Measurements from ENCODE around the gene CAPG.

The CAPG gene

DNA sequence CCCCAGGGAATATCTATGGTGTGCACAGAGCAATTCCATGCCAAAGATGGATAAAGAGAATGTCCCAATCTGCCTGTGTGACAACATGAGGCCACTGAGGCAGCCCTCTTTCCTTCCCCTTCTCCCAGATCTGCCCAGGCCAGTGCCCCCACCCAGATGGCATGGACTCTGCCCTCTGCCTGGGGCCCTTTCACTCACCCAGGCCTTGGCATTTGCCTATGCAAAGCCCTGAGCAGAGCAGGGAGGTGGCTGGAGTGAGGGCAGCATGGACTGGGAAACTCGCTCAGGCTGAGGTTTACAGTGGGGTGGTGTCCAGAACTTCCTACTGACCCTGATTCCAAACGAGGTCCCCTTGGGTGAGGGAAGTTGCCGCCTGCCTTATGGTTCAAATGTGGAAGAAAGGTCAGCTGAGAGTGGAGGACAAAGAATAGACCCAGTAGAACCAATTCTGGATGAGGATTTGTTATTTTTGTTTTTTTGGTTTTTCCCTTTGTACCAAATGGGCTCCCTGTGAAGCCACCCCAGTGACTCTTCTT lies 17.2 kb upstream of the CAPG start:
- TF ChIP-seq CTCF (IDR thresholded peaks at IDR 0.05; ENCODE audit: extremely low read depth, missing control alignments) = no peak
- DNase-seq (ENCODE audit: low spot score) = no peak

GRCh38 chr2:85425588-85425987 lies 15.4 kb upstream of the CAPG start:
- DNase-seq (ENCODE audit: low spot score) = no peak
- no peak for TF ChIP-seq CTCF (IDR thresholded peaks at IDR 0.05; ENCODE audit: extremely low read depth, missing control alignments)

GRCh38 chr2:85423525-85423924 lies 13.4 kb upstream of the CAPG start:
- DNase-seq (ENCODE audit: low spot score) = no peak
- TF ChIP-seq CTCF (IDR thresholded peaks at IDR 0.05; ENCODE audit: extremely low read depth, missing control alignments) = no peak

GRCh38 chr2:85422072-85422457 lies 11.9 kb upstream of the CAPG start:
- TF ChIP-seq CTCF (IDR thresholded peaks at IDR 0.05; ENCODE audit: extremely low read depth, missing control alignments) = no peak
- DNase-seq (ENCODE audit: low spot score) = no peak

DNA sequence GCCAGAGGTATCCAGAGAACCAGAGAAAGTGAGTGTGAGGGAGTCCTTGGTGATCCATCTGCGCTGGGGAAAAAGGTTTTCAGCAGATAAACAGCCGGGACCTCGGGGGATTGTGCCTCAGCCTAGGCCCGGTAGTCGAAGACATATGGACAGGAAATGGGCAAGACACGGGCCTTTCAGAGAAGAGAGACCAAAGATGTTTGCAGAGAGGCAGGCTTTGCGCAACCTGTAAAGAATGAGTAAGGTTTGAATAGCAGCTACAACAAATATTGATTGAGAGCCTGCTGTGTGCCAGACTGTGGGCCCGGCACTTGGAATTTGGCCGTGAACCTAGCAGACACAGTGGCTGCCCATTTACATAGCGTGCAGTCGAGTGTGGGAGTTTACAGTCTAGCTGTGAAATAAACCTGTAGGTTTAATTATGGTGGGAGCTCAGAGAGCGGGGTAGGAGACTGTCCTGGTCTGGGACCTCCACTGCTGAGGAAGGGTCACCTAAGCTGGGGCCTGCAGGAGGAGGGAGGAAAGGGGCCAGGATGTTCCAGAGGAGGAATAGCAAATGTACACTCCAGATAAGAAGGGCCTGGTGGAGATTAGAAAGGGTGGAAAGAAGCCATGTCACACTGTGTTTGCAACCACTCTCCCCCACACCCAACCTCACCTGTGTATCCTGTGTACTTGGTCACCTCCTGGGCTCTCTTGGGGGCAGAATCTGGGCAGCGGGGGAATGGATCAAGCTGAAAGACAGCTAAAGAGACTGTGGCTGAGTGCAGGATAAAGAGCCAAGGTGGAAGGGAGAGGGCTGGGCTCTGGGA lies 11.3 kb upstream of the CAPG start:
- no peak for TF ChIP-seq CTCF (IDR thresholded peaks at IDR 0.05; ENCODE audit: extremely low read depth, missing control alignments)
- no peak for DNase-seq (ENCODE audit: low spot score)

DNA sequence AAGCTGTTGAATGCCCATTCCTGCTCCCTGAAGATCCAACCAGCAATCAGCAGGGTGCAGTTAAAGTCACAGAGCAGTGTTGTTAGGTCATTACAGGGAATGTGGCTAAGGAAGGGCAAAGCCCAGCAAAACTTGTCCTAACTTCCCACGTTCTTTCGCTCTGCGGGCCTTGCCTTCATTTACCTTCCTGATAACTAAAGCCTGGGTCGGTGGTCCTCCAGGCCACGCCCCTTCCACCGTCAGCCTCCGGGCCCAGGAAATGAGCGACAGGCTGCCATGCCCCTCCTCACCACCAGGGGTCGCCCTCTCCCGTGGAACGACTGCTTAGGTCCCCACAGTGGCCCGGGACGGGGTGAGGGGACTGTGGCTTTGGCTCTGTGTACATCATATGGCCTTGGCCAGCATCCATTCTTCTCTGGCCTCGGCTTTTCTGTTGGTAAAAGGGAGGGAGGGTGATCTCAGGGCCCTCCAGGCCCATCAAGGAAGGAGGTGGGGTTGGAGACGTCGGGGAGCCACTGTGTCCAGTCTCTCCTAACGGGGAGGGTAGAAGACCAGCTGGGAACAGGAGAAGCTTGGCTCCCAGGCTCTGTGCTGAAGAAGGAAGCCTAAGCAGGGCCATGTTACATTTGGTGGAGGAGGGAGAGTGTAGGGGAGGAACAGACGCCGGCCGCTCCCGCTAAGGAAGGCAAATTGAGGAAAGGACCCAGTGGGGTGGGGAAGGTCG lies 10.5 kb upstream of the CAPG start:
- DNase-seq (ENCODE audit: low spot score) = peak; percentile 88
- peak; percentile 100 for TF ChIP-seq CTCF (IDR thresholded peaks at IDR 0.05; ENCODE audit: extremely low read depth, missing control alignments)
